Lung (tissue), 12 donors: ENCODE measurements around the gene ANTXR1. TPM values are rescaled to one million over a fixed set of nuclear protein-coding genes. Genes with fewer than 3 reads are reported as not detected.

ENCODE experiments used
- ATAC-seq: fragments of 200-7000 bp; cut with Tn5 transposase; one replicate; pipeline ENCODE4 v1.9.1; 2020; ENCODE audit warnings: moderate number of reproducible peaks; ENCODE audit not compliant: insufficient read depth, low FRiP score
- DNase-seq, 3 donors: peaks; one replicate each; pipeline ENCODE4 v3.0.0-alpha.2; 2013 to 2017
- H3K27ac ChIP-seq, 2 donors: one replicate each; pipeline ENCODE4 v1.5.1; 2013; ENCODE audit warnings: mild to moderate bottlenecking in 2 of 2, moderate library complexity in 2 of 2, control low read depth in 1 of 2, inconsistent platforms in 1 of 2, low read depth in 1 of 2, low read length in 1 of 2
- H3K27me3 ChIP-seq, 3 donors: one replicate each; pipeline ENCODE4 v1.5.1; 2013; ENCODE audit warnings: low read length in 2 of 3; ENCODE audit not compliant: control insufficient read depth in 3 of 3, insufficient read depth in 3 of 3
- H3K36me3 ChIP-seq, 4 donors: one replicate each; pipeline ENCODE4 v1.5.1; 2013; ENCODE audit warnings: low read length in 4 of 4, mild to moderate bottlenecking in 1 of 4, moderate library complexity in 1 of 4; ENCODE audit not compliant: control insufficient read depth in 4 of 4, insufficient read depth in 4 of 4
- H3K4me1 ChIP-seq, 5 donors: one replicate each; pipeline ENCODE4 v1.5.1; 2013; ENCODE audit warnings: low read length in 5 of 5, mild to moderate bottlenecking in 2 of 5, moderate library complexity in 1 of 5; ENCODE audit not compliant: control insufficient read depth in 5 of 5, insufficient read depth in 5 of 5
- H3K4me3 ChIP-seq: one replicate; pipeline ENCODE4 v1.5.1; 2013; ENCODE audit warnings: mild to moderate bottlenecking, control low read depth, moderate library complexity
- H3K9ac ChIP-seq, 2 donors: one replicate each; pipeline ENCODE4 v1.5.1; 2013; ENCODE audit warnings: low read length in 2 of 2, control low read depth in 1 of 2; ENCODE audit not compliant: insufficient read depth in 1 of 2
- H3K9me3 ChIP-seq, 4 donors: one replicate each; pipeline ENCODE4 v1.5.1; 2013; ENCODE audit warnings: low read length in 3 of 4, mild to moderate bottlenecking in 1 of 4, moderate library complexity in 1 of 4; ENCODE audit not compliant: control insufficient read depth in 4 of 4, insufficient read depth in 3 of 4
- CTCF ChIP-seq: IDR thresholded peaks from 2 replicates; pipeline ENCODE4 v1.5.1; 2012; ENCODE audit warnings: mild to moderate bottlenecking; ENCODE audit errors: control extremely low read depth, extremely low read depth
- WGBS, 2 donors: extraction: QIAGEN DNeasy Blood & Tissue Kit; methylation state at CpG; one replicate each; pipeline ENCODE4 v1.1.7; 2013; 5-methylcytosine and 5-hydroxymethylcytosine counted together
- polyA plus RNA-seq, 2 donors: library from polyadenylated mRNA; stranded (reverse); fragments of 200-250 nt; gene quantifications; one replicate each; pipeline ENCODE4 v1.2.1, GENCODE V29; 2013
- total RNA-seq, 2 donors: library from RNA; depleted of rRNA in 1 of 2; stranded (reverse); fragments of >200 nt in 1 of 2; gene quantifications; one replicate each; pipeline ENCODE4 v1.2.1, GENCODE V29; 2014 to 2021
- donor health status: control.
- donor health status: control.
- donor health status: Bipolar disorder and iron deficiency.
- donor health status: healthy.
- donor health status: DM: yes; HTN: yes; CAD: no.

The ANTXR1 gene
- total and polyA plus RNA-seq, 4 donors: 13.4 to 81.0 (median 34.8) TPM

GRCh38 chr2:69089266-69089665 is 76.3 kb downstream of the ANTXR1 start:
- H3K27ac ChIP-seq: no peak overlapping the region
- DNase-seq (peak in 2 of 3 donors; percentile 59 to 78), ATAC-seq (no peak)
- H3K27me3 ChIP-seq: no peaks in the 10 kb centered on the region
- TF ChIP-seq CTCF: no peak
- H3K4me3 ChIP-seq: no peak overlapping the region
- peaks cover 0 to 23% (median 9%) of the 10 kb centered on the region in 4 donors for H3K36me3 ChIP-seq
- no peak overlapping the region for H3K9ac ChIP-seq
- peaks cover 0 to 34% (median 12%) of the 10 kb centered on the region in 5 donors for H3K4me1 ChIP-seq
- no peaks in the 10 kb centered on the region for H3K9me3 ChIP-seq
- 68 to 86% methylated on average over 3 of the region's 3 CpGs for WGBS, 2 donors

GRCh38 chr2:69089998-69090397 is 77.0 kb downstream of the ANTXR1 start:
- peaks cover 0 to 34% (median 12%) of the 10 kb centered on the region in 5 donors for H3K4me1 ChIP-seq
- no peak overlapping the region for H3K27ac ChIP-seq
- ATAC-seq (no peak), DNase-seq (no peak)
- no peaks in the 10 kb centered on the region for H3K27me3 ChIP-seq
- H3K9me3 ChIP-seq: no peaks in the 10 kb centered on the region
- no peak for TF ChIP-seq CTCF
- H3K4me3 ChIP-seq: no peak overlapping the region
- peak overlapping the region in 1 of 2 donors; percentile 23 for H3K9ac ChIP-seq
- peaks cover 0 to 28% (median 9%) of the 10 kb centered on the region in 4 donors for H3K36me3 ChIP-seq
- whole genome bisulfite sequencing, 2 donors: 77 to 81% methylated on average over 1 of the region's 1 CpG

- Histone ChIP-seq H3K36me3 (peaks cover 0 to 32% (median 9%) of the 10 kb centered on the region in 4 donors), H3K27me3 (no peaks in the 10 kb centered on the region), H3K4me1 (peaks cover 0 to 28% (median 12%) of the 10 kb centered on the region in 5 donors), H3K4me3 (no peak overlapping the region), H3K27ac (no peak overlapping the region), H3K9me3 (no peaks in the 10 kb centered on the region), H3K9ac (no peak overlapping the region)
- WGBS, 2 donors: 77 to 89% methylated on average over 6 of the region's 6 CpGs
- no peak for TF ChIP-seq CTCF
- ATAC-seq: no peak
- DNase-seq: no peak
These were observed 77.8 kb downstream of the ANTXR1 start for GRCh38 chr2:69090820-69091219.

- DNase-seq (no peak), ATAC-seq (no peak)
- Histone ChIP-seq H3K9me3 (no peaks in the 10 kb centered on the region), H3K9ac (no peak overlapping the region), H3K4me3 (no peak overlapping the region), H3K27me3 (no peaks in the 10 kb centered on the region), H3K4me1 (peaks cover 0 to 20% (median under 1%) of the 10 kb centered on the region in 5 donors), H3K36me3 (peaks cover 0 to 30% (median 12%) of the 10 kb centered on the region in 4 donors), H3K27ac (no peak overlapping the region)
- TF ChIP-seq CTCF: no peak
- 95 to 98% methylated on average over 1 of the region's 1 CpG for WGBS, 2 donors
These were observed 79.9 kb downstream of the ANTXR1 start for GRCh38 chr2:69092857-69093256.
